Measurements from ENCODE around the gene MAB21L2.

MAB21L2 gene

GRCh38 chr4:150574678-150575077 is 7.3 kb upstream of the MAB21L2 start:
- Histone ChIP-seq H3K27ac (no peak overlapping the region), H3K4me3 (no peak overlapping the region)
- TF ChIP-seq CTCF (IDR thresholded peaks at IDR 0.05), result no peak
- no peak for DNase-seq (ENCODE audit: low spot score)

- H3K27ac ChIP-seq, result no peak overlapping the region
- no peak for TF ChIP-seq CTCF (IDR thresholded peaks at IDR 0.05)
- no peak for DNase-seq (ENCODE audit: low spot score)
- no peak overlapping the region for H3K4me3 ChIP-seq
Measured at GRCh38 chr4:150577796-150578195, 4.2 kb upstream of the MAB21L2 start.

GRCh38 chr4:150578745-150579501 is 3.0 kb upstream of the MAB21L2 start:
- H3K4me3 ChIP-seq, result peak overlapping the region; percentile 60
- H3K27ac ChIP-seq, result peak overlapping the region in 1 of 2 donors; percentile 53
- TF ChIP-seq CTCF (IDR thresholded peaks at IDR 0.05), result no peak

GRCh38 chr4:150579551-150580234 is 2.3 kb upstream of the MAB21L2 start:
- TF ChIP-seq CTCF (IDR thresholded peaks at IDR 0.05), result no peak
- peak overlapping the region; percentile 60 for H3K4me3 ChIP-seq
- peak overlapping the region; percentile 32 to 53 for H3K27ac ChIP-seq
- DNase-seq (ENCODE audit: low spot score), result no peak

More at GRCh38 chr4:150578745-150579501, 3.0 kb upstream of the MAB21L2 start:
- DNase-seq (ENCODE audit: low spot score), result no peak

GRCh38 chr4:150580306-150580705 is 1.6 kb upstream of the MAB21L2 start:
- TF ChIP-seq CTCF (IDR thresholded peaks at IDR 0.05), result no peak
- no peak for DNase-seq (ENCODE audit: low spot score)
- no peak overlapping the region for H3K27ac ChIP-seq
- peak overlapping the region; percentile 60 for H3K4me3 ChIP-seq

DNA sequence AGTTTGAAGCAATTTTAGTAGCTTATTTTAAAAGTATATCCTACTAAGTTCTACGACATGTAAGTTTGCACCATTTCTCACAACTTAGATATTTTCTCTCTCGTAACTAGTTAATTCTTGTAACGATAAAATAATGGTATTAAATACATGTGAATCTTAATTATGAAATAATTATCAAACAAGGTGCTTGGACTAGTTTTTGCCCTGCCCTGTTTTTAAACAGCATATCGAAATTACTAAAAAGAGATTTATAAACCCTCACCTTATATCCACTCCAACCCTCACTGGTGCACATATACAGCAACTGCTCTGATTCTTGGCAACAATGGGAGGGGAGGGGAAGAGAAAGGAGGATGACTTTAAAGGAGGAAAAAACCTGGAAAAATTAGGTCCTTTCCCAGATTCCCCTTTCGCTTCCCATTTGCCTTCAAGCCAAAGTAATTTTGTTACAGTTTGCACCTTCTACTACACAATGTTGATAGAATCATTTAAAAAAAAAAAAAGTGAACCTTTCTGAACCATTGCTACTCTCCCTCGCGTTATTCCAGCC is 820 bp upstream of the MAB21L2 start:
- DNase-seq (ENCODE audit: low spot score), result no peak
- no peak overlapping the region for H3K27ac ChIP-seq
- TF ChIP-seq CTCF (IDR thresholded peaks at IDR 0.05), result no peak
- no peak overlapping the region for H3K4me3 ChIP-seq
